ENCODE data around the gene ZNF407.

- TF ChIP-seq, protein P1, sequence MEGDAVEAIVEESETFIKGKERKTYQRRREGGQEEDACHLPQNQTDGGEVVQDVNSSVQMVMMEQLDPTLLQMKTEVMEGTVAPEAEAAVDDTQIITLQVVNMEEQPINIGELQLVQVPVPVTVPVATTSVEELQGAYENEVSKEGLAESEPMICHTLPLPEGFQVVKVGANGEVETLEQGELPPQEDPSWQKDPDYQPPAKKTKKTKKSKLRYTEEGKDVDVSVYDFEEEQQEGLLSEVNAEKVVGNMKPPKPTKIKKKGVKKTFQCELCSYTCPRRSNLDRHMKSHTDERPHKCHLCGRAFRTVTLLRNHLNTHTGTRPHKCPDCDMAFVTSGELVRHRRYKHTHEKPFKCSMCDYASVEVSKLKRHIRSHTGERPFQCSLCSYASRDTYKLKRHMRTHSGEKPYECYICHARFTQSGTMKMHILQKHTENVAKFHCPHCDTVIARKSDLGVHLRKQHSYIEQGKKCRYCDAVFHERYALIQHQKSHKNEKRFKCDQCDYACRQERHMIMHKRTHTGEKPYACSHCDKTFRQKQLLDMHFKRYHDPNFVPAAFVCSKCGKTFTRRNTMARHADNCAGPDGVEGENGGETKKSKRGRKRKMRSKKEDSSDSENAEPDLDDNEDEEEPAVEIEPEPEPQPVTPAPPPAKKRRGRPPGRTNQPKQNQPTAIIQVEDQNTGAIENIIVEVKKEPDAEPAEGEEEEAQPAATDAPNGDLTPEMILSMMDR (IDR thresholded peaks at IDR 0.05; ENCODE audit: low read depth, low read length, poor library complexity, severe bottlenecking), result no peak
- no peak for TF ChIP-seq EZH2phosphoT487 (IDR thresholded peaks at IDR 0.05; ENCODE audit: borderline replicate concordance, low read length)
Observed at GRCh38 chr18:74617486-74617885, 19.8 kb downstream of the ZNF407 start.
